CD4-positive, alpha-beta T cell (primary cell): ENCODE data around the gene GFOD1. TPM values are rescaled to one million over a fixed set of nuclear protein-coding genes. Genes with fewer than 3 reads are reported as not detected.

Experiments used
- ATAC-seq: fragments of 200-7000 bp; cut with Tn5 transposase; one replicate; pipeline ENCODE4 v1.10.0; 2022; ENCODE audit warnings: mild to moderate bottlenecking; ENCODE audit not compliant: poor library complexity
- CTCF ChIA-PET: fragments of 350-600 bp; sonication (Branson Sonifier 250); formaldehyde crosslinking; loops from one replicate; lab custom pipeline; 2021; ENCODE audit warnings: antibody characterized with exemption, inconsistent platforms; lab: Charles Lee
- POLR2A ChIA-PET: fragments of 350-600 bp; sonication (Branson Sonifier 250); formaldehyde crosslinking; loops from one replicate; lab custom pipeline; 2021; ENCODE audit warnings: antibody characterized with exemption, inconsistent platforms; lab: Charles Lee
- DNase-seq, 14 experiments: peaks; one replicate each; pipeline ENCODE4 v3.0.0-alpha.2; 2013 to 2020; ENCODE audit warnings: mixed read lengths in 2 of 14
- H3K27ac ChIP-seq, 2 donors: one replicate each; pipeline versions ENCODE4 v1.5.1 to v1.7.0; 2013; ENCODE audit warnings: low read length in 2 of 2, low read depth in 1 of 2, mild to moderate bottlenecking in 1 of 2
- H3K27me3 ChIP-seq, 2 experiments: 1 replicate in 1 of 2; 2 replicates in 1 of 2; pipeline versions ENCODE4 v1.6.1 to v1.7.0; 2013; ENCODE audit warnings: low read length in 2 of 2, control low read depth in 1 of 2, mild to moderate bottlenecking in 1 of 2, moderate library complexity in 1 of 2; ENCODE audit not compliant: insufficient read depth in 2 of 2, control insufficient read depth in 1 of 2
- H3K36me3 ChIP-seq: one replicate; pipeline ENCODE4 v1.6.1; 2013; ENCODE audit warnings: low read length, control low read depth; ENCODE audit not compliant: insufficient read depth
- H3K4me1 ChIP-seq: one replicate; pipeline ENCODE4 v1.6.1; 2013; ENCODE audit warnings: low read length, control low read depth; ENCODE audit not compliant: insufficient read depth
- H3K4me3 ChIP-seq: one replicate; pipeline ENCODE4 v1.5.1; 2013; ENCODE audit warnings: mild to moderate bottlenecking, low read length, moderate library complexity
- H3K9me3 ChIP-seq, 2 experiments: 1 replicate in 1 of 2; 2 replicates in 1 of 2; pipeline versions ENCODE4 v1.6.1 to v1.7.0; 2013; ENCODE audit warnings: low read length in 2 of 2, mild to moderate bottlenecking in 2 of 2, control low read depth in 1 of 2, moderate library complexity in 1 of 2; ENCODE audit not compliant: control insufficient read depth in 1 of 2, insufficient read depth in 1 of 2
- H3K27ac Mint-ChIP-seq: one replicate; pipeline ENCODE4 v1.8.0; 2020; ENCODE audit warnings: mixed read lengths
- H3K27me3 Mint-ChIP-seq: one replicate; pipeline ENCODE4 v1.8.0; 2021; ENCODE audit warnings: mixed read lengths
- H3K36me3 Mint-ChIP-seq: one replicate; pipeline ENCODE4 v1.8.0; 2021; ENCODE audit warnings: low read depth, mixed read lengths
- H3K4me1 Mint-ChIP-seq: one replicate; pipeline ENCODE4 v1.8.0; 2021; ENCODE audit warnings: low read depth, mixed read lengths
- H3K4me3 Mint-ChIP-seq: one replicate; pipeline ENCODE4 v1.8.0; 2020; ENCODE audit warnings: mild to moderate bottlenecking, mixed read lengths
- H3K9me3 Mint-ChIP-seq: one replicate; pipeline ENCODE4 v1.8.0; 2020; ENCODE audit warnings: mixed read lengths
- intact Hi-C, 2 experiments: fragments of 100-400 bp; cut with DNase I in 1 of 2; cut with micrococcal nuclease in 1 of 2; formaldehyde crosslinking; loops; one replicate each; pipeline versions ENCODE4 v1.15.1 to v1.9.0; 2023 to 2025; cut with DNase I, micrococcal nuclease
- total RNA-seq, 174 experiments: library from RNA in 2 of 174; stranded (reverse) in 2 of 174; gene quantifications; one replicate each; pipeline ENCODE4 v1.2.3 and lab custom pipeline; 2021 to 2026
- TF ChIP-seq, protein P1 (sequence below): fragments of 200-600 bp; IDR thresholded peaks from one replicate; pipeline ENCODE4 v1.8.0; 2022; ENCODE audit warnings: antibody characterized with exemption, mild to moderate bottlenecking

The GFOD1 gene
- total RNA-seq, 2 experiments from 2014 or later: 1.3 to 2.0 TPM

DNA sequence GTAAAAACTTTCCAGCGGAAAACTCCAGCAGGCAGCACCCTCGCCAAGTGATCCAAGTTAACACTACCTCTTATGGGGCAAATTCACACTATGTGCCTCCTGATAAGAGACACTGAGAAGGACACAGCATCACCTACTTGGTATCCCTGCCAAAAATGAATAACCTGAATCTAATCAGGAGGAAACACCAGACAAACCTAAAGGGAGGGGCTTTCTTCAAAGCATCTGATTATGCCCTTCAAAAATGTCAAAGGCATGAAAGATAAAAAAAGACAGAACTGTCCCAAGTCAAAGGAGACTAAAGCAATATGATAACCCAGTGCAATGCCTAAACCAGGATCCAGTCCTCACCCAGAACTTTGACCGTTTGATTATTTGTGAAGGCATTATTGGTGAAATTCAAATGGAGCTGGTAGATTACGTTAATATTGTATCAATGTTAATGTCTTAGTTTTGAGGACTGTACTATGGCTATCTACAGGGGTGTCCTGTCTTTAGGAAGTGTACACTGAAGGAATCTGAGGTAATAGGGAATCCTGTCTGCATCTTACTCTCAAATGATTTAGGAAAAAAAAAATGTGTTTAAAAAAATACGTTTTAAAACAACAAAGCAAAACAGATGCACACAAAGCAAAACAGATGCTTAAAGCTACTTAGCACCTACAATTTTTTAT, 167.4 kb downstream of the GFOD1 start:
- Histone ChIP-seq H3K9me3 (no peaks in the 10 kb centered on the region), H3K4me3 (no peak overlapping the region), H3K27me3 (no peaks in the 10 kb centered on the region), H3K4me1 (no peaks in the 10 kb centered on the region), H3K27ac (no peak overlapping the region), H3K36me3 (peaks cover 81% of the 10 kb centered on the region)
- intact Hi-C loops: loop anchor here in 1 of 2 experiments (10.0 kb wide), 1 partner anchor 1775 kb away; no protein-coding TSS in a partner anchor
- TF ChIP-seq, protein P1, sequence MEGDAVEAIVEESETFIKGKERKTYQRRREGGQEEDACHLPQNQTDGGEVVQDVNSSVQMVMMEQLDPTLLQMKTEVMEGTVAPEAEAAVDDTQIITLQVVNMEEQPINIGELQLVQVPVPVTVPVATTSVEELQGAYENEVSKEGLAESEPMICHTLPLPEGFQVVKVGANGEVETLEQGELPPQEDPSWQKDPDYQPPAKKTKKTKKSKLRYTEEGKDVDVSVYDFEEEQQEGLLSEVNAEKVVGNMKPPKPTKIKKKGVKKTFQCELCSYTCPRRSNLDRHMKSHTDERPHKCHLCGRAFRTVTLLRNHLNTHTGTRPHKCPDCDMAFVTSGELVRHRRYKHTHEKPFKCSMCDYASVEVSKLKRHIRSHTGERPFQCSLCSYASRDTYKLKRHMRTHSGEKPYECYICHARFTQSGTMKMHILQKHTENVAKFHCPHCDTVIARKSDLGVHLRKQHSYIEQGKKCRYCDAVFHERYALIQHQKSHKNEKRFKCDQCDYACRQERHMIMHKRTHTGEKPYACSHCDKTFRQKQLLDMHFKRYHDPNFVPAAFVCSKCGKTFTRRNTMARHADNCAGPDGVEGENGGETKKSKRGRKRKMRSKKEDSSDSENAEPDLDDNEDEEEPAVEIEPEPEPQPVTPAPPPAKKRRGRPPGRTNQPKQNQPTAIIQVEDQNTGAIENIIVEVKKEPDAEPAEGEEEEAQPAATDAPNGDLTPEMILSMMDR: no peak
- Mint-ChIP-seq H3K4me3 (no peak overlapping the region), H3K9me3 (no peaks in the 10 kb centered on the region), H3K27me3 (no peaks in the 10 kb centered on the region), H3K4me1 (no peaks in the 10 kb centered on the region), H3K36me3 (peaks cover 95% of the 10 kb centered on the region), H3K27ac (no peak overlapping the region)
- ATAC-seq (no peak), DNase-seq (no peak)
- POLR2A ChIA-PET: interaction anchor here (1.1 kb wide), 1 partner anchor 8 kb away, joined by 4 read pairs; the partner anchor contains the start of gene TBC1D7
- CTCF ChIA-PET: no interaction called here

DNA sequence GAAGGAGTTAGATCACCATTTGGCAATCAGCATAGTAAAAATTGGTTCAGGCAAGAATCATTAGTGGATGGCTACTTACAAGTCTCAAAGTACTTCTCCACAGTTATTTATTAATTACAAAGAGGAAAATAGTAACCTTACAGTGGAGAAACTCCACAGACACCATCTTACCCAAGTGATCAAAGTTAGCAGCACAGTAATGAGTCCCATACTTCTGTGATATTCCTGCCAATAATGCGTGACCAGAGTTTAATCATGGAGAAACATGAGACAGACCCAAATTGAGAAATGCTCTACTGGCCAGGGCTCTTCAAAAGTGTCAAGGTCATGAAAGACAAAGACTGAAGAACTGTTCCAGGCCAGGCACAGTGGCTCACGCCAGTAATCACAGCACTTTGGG, 168.6 kb downstream of the GFOD1 start:
- ChIA-PET POLR2A (interaction anchor here (0.7 to 1.1 kb wide), 2 partner anchors 8 to 9 kb away, joined by 3 to 4 read pairs; partner anchors contain the start of gene TBC1D7), CTCF (no interaction called here)
- intact Hi-C loops: no loop called here
- Histone ChIP-seq H3K27ac (no peak overlapping the region), H3K36me3 (peaks cover 78% of the 10 kb centered on the region), H3K9me3 (no peaks in the 10 kb centered on the region), H3K4me1 (no peaks in the 10 kb centered on the region), H3K27me3 (no peaks in the 10 kb centered on the region), H3K4me3 (no peak overlapping the region)
- Mint-ChIP-seq H3K27me3 (no peaks in the 10 kb centered on the region), H3K9me3 (no peaks in the 10 kb centered on the region), H3K4me1 (no peaks in the 10 kb centered on the region), H3K36me3 (peaks cover 93% of the 10 kb centered on the region), H3K4me3 (no peak overlapping the region), H3K27ac (no peak overlapping the region)
- DNase-seq (no peak), ATAC-seq (no peak)
- TF ChIP-seq, protein P1: no peak

DNA sequence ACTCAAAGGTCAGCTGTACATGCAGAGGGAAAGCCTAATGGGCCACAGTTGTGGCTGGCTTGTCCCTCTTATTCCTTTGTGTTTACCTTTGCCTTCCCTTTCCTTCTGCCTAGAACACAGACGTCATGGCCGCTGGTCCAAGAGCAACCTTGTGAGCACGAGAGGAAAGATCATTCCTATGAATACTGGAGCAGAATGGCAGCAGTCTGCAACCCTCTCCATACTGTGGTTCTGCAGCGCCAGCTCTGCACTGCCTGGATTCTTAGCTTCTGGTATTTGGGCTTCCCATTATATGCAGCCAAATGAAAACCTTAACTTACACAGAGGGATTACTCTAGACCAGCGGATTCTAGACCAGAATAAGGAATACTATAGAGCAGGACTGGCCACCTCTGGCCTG, 171.5 kb downstream of the GFOD1 start:
- Histone ChIP-seq H3K4me3 (no peak overlapping the region), H3K4me1 (no peaks in the 10 kb centered on the region), H3K27me3 (no peaks in the 10 kb centered on the region), H3K9me3 (no peaks in the 10 kb centered on the region), H3K27ac (no peak overlapping the region), H3K36me3 (peaks cover 69% of the 10 kb centered on the region)
- TF ChIP-seq, protein P1: no peak
- H3K4me1 Mint-ChIP-seq: no peaks in the 10 kb centered on the region
- ChIA-PET POLR2A (no interaction called here), CTCF (interaction anchor here (0.9 kb wide), 1 partner anchor 58 kb away, joined by 3 read pairs; no protein-coding TSS in a partner anchor)
- no peak overlapping the region for H3K27ac Mint-ChIP-seq
- intact Hi-C loops: no loop called here
- ATAC-seq: no peak
- no peak for DNase-seq
- H3K9me3 Mint-ChIP-seq: no peaks in the 10 kb centered on the region
- no peak overlapping the region for H3K4me3 Mint-ChIP-seq
- H3K27me3 Mint-ChIP-seq: no peaks in the 10 kb centered on the region
- H3K36me3 Mint-ChIP-seq: peaks cover 98% of the 10 kb centered on the region
